BE2C (cell line): ENCODE measurements around the gene ZSWIM1.
A peak's percentile ranks its signal among the peaks of the same experiment; 100 is the strongest.
"Not testable (repeated sequence)": the region's sequence is repeated elsewhere in the genome, so short reads cannot be mapped to it uniquely, and the experiment has no call there.

Experiments used
- DNase-seq: peaks from one replicate; pipeline ENCODE4 v3.0.0-alpha.2; 2020
- H3K27me3 ChIP-seq: fragments of 250-450 bp; sonication (Bioruptor Pico); 2 replicates; pipeline ENCODE4 v1.5.1; 2020; ENCODE audit warnings: mild to moderate bottlenecking
- H3K36me3 ChIP-seq: fragments of 250-450 bp; sonication (Bioruptor Pico); 2 replicates; pipeline ENCODE4 v1.5.1; 2020; ENCODE audit warnings: mild to moderate bottlenecking
- H3K4me1 ChIP-seq: fragments of 250-450 bp; sonication (Bioruptor Pico); 2 replicates; pipeline ENCODE4 v1.5.1; 2020
- H3K4me3 ChIP-seq: 2 replicates; pipeline ENCODE4 v1.5.1; 2011; ENCODE audit warnings: low read depth, low read length
- H3K9me3 ChIP-seq: fragments of 250-450 bp; sonication (Bioruptor Pico); 2 replicates; pipeline ENCODE4 v1.5.1; 2020
- TF ChIP-seq, protein P1 (sequence below): IDR thresholded peaks from 2 replicates; pipeline ENCODE4 v1.5.1; 2012; ENCODE audit warnings: mild to moderate bottlenecking, low read depth, low read length

Gene ZSWIM1

DNA sequence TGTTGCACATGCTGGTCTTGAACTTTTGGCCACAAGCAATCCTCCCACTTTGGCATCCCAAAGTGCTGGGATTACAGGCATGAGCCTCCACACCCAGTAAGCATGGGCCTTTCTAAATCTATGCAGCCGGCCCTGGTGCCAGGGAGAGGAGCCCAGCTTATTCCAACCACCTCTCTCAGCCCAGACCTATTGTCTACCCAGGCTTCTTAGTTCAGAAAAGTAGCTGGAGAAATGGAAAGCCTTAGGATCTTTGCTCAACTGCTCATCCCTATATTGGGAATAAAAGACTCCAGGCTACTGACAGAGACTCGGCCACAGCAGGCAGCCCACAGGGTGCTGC lies 45.7 kb downstream of the ZSWIM1 start:
- Histone ChIP-seq H3K36me3 (no peaks in the 10 kb centered on the region), H3K27me3 (no peaks in the 10 kb centered on the region), H3K9me3 (no peaks in the 10 kb centered on the region), H3K4me3 (no peak overlapping the region), H3K4me1 (no peaks in the 10 kb centered on the region)
- TF ChIP-seq, protein P1, sequence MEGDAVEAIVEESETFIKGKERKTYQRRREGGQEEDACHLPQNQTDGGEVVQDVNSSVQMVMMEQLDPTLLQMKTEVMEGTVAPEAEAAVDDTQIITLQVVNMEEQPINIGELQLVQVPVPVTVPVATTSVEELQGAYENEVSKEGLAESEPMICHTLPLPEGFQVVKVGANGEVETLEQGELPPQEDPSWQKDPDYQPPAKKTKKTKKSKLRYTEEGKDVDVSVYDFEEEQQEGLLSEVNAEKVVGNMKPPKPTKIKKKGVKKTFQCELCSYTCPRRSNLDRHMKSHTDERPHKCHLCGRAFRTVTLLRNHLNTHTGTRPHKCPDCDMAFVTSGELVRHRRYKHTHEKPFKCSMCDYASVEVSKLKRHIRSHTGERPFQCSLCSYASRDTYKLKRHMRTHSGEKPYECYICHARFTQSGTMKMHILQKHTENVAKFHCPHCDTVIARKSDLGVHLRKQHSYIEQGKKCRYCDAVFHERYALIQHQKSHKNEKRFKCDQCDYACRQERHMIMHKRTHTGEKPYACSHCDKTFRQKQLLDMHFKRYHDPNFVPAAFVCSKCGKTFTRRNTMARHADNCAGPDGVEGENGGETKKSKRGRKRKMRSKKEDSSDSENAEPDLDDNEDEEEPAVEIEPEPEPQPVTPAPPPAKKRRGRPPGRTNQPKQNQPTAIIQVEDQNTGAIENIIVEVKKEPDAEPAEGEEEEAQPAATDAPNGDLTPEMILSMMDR = no peak
- DNase-seq = no peak

DNA sequence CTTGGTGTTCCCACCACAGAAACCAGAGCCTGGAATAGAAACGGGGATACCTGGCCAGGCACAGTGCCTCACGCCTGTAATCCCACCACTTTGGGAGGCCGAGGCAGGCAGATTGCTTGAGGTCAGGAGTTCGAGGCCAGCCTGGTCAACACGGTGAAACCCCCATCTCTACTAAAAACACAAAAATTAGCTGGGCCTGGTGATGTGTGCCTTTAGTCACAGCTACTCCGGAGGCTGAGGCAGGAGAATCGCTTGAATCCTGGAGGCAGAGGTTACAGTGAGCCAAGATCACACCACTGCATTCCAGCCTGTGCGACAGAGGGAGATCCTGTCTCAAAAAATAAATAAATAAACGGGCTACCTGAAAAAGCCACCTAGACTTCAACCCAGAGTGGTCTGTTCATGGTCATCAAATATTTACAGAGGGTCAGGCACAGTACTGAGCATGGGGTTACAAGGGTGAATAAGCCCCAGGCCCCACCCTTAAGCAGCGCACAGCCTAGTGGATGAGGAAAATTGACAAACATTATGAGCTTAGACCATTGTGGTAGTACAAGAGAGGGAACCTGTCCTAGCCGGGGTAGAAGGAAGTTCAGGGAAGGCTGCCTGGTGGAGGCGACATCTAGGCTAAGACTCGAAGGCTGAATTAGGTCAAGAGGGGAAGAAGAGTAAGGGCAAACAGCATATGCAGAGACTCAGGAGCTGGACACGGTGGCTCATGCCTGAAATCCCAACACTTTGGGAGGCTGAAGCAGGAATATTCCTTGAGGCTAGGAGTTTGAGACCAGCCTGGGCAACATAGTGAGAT lies 46.2 kb downstream of the ZSWIM1 start:
- Histone ChIP-seq H3K27me3 (no peaks in the 10 kb centered on the region), H3K36me3 (no peaks in the 10 kb centered on the region), H3K4me3 (no peak overlapping the region), H3K4me1 (no peaks in the 10 kb centered on the region), H3K9me3 (no peaks in the 10 kb centered on the region)
- DNase-seq = no peak
- TF ChIP-seq, protein P1 = no peak

DNA sequence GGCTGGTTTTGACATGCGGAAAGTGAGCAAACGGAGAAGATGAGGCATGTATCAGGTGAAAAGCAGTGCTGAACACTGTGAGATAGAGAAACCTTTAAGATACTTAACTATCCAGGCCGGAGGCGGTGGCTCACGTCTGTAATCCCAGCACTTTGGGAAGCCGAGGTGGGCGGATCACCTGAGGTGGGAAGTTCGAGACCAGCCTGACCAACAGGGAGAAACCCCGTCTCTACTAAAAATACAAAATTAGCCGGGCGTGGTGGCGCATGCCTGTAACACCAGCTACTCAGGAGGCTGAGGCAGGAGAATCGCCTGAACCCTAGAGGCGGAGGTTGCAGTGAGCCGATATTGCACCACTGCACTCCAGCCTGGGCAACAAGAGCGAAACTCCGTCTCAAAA lies 50.7 kb downstream of the ZSWIM1 start:
- H3K4me1 ChIP-seq, DNase-seq, H3K4me3 ChIP-seq, H3K9me3 ChIP-seq, H3K27me3 ChIP-seq, H3K36me3 ChIP-seq: not testable (repeated sequence)

DNA sequence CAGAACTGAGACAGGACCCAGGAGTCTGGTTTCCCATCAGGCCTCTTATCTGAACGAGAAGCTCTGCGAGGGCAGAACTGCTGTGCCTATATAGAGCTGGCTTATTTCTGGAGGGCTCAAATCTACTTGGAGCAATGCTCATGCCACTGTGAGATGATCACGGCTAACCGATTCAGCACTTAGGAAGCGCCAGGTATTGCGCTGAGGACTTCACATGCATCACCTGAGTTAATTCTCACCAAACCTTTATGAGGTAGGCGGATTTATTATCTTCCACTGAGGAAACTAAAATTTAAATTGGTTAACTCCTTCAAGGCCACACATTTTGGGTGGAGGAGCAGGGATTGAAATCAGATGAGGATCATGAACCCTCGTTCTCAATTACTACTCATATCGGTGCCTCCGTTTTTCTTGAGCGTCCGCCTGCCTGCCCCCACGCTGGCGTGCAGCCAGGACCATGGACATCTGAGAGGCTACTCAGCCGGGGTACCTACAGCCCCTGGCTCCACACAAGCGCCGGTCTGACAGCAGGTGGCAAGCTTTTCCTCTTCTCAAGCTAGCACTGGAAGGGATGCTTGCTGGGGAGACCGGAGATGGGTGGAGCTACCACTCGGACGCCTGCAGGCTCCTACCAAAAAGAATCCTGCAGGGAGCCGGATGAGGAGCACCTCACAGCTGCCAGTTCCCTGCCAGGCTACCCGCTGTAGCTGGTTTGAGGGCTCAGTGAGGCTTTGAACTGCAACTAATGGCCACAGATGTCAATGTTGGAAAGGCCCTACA lies 52.4 kb downstream of the ZSWIM1 start:
- DNase-seq = peak; percentile 86
- Histone ChIP-seq H3K36me3 (peaks cover 11% of the 10 kb centered on the region), H3K27me3 (no peaks in the 10 kb centered on the region), H3K4me1 (no peaks in the 10 kb centered on the region), H3K9me3 (no peaks in the 10 kb centered on the region), H3K4me3 (peak overlapping the region; percentile 94)
- TF ChIP-seq, protein P1 = peak; percentile 51

DNA sequence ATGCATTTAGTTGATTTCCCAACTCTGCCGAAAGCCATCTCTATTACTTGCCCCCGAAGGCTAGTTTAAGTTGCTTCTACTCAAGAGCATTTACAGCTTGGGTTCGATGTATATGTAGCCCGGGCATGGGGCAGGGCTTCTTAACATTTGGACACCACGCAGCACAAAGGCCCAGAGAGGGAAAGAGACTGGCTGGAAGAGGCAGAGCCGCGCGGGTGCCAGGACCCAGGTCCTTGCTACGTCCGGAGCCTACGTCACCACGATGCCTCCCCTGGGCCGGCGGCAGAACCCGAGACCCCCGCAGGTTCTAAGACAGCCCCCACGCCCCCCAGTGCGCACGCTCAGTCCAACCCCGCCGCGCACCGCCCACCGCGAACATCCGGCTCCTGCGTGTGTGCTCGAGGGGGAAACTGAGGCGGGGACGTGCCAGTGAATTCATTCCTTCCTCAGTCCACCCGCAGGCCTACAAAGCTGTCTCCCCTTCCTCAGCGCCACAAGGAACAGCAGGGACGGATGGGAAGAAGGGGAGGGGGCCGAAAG lies 53.1 kb downstream of the ZSWIM1 start:
- H3K4me3 ChIP-seq = peak overlapping the region; percentile 94
- TF ChIP-seq, protein P1 = no peak
- H3K9me3 ChIP-seq = no peaks in the 10 kb centered on the region
- H3K4me1 ChIP-seq = no peaks in the 10 kb centered on the region
- DNase-seq = peak; percentile 82
- H3K36me3 ChIP-seq = peaks cover 14% of the 10 kb centered on the region
- no peaks in the 10 kb centered on the region for H3K27me3 ChIP-seq
